Stimulated activated CD8-positive, alpha-beta memory T cell treated with anti-CD3 and anti-CD28 coated beads, Interleukin-15, amount 100 ng/mL, for 24 hours (primary cell): ENCODE results near the gene SFMBT2.

ENCODE experiments used
- DNase-seq: peaks from one replicate; pipeline ENCODE4 v3.0.0-alpha.2; 2020; ENCODE audit warnings: low read depth

Gene SFMBT2

DNA sequence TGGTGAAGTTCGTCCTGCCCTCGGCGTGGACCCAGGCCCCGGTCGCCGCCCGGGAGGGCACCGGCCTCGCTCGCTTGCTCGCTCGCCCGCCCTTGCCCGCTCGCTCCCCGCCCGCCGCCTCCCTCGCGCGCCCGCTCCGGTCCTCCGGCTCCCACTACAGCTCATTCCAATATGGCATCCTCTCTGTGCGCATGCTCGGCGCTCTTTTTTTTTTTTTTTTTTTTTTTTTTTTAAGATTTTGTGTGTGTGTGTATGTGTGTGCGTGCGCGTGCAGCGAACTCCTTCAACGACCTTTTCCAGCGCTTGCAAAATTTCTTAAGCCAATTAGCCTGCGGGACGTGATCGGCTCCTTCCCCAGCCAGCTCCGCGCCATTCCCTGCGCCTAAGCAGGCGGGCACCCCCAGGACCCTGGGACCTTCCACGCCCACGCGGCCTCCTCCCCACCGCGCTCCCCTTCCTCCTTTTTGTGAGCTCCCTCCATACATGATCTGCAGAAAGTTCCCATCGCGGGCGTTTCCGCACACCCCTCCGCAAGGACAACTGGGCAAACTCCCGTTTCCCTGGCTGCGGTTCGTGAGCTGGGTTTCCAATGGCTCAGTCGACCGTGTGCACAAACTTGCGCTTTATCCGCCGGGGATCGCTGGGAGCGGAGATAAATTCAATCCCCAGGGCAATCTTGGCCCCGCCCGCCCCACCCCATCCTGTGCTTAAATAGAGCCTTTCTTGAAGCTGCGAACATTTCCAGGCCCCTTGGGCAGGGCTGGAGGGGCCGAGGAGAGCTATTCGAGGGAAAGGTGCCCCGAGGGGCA, at the start of gene SFMBT2:
Gene SFMBT2 (minus strand): TSS at position 173 of the 809 bp plus-strand sequence. CDS start 29,136 bp downstream, outside the sequence.
- DNase-seq, result peak; percentile 37

DNA sequence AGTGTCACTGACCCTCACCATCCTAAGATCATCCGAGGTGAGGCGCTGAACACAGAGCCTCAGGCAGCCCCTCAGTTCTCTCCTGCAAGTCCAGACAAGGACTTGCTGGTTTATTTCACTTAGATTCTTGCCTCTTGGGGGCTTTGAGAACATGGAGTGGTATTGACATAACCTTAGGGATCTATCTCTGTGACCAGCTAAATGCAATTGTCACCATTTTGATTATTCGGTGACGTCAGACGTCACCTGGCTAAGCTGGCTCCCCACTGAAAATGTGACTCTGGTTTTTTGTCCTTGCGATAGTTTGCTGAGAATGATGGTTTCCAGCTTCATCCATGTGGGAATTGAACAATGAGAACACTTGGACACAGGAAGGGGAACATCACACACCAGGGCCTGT, 49.2 kb upstream of the SFMBT2 start:
- no peak for DNase-seq

GRCh38 chr10:7458556-7458955, 47.7 kb upstream of the SFMBT2 start:
- no peak for DNase-seq

GRCh38 chr10:7457478-7458316, 46.9 kb upstream of the SFMBT2 start:
- no peak for DNase-seq

- DNase-seq, result no peak
Measured at GRCh38 chr10:7449063-7449695, 38.3 kb upstream of the SFMBT2 start.

- DNase-seq, result no peak
Measured at GRCh38 chr10:7445474-7446185, 34.8 kb upstream of the SFMBT2 start.

DNA sequence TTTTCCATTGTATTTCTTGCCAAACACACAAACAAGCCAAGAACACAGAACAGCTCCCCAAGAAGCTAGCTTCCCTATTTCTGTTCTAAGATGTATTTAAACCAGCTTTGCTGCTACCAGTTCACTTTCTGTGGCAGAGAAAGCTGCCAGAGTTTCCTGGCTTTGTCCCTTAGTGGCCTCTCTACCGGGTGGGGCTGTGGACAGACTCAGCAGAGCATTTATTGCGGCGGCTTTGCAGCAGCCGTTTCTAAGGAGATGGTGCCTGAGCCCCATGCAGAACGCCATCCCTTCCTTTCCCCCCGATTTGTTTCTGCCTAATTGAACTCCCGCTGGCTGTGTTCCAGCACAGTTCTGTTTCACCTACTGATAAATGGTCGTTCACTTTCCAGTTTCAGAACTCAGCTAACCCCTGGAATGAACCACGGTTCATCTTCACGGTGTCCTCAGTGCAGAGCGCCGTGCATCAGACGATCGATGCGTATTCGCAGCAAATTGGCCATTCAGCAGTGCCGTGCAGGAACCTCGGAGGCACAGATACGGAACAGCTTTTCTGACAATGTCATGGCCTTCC, 33.8 kb upstream of the SFMBT2 start:
- DNase-seq, result no peak

GRCh38 chr10:7443036-7443435, 32.2 kb upstream of the SFMBT2 start:
- DNase-seq, result no peak

DNA sequence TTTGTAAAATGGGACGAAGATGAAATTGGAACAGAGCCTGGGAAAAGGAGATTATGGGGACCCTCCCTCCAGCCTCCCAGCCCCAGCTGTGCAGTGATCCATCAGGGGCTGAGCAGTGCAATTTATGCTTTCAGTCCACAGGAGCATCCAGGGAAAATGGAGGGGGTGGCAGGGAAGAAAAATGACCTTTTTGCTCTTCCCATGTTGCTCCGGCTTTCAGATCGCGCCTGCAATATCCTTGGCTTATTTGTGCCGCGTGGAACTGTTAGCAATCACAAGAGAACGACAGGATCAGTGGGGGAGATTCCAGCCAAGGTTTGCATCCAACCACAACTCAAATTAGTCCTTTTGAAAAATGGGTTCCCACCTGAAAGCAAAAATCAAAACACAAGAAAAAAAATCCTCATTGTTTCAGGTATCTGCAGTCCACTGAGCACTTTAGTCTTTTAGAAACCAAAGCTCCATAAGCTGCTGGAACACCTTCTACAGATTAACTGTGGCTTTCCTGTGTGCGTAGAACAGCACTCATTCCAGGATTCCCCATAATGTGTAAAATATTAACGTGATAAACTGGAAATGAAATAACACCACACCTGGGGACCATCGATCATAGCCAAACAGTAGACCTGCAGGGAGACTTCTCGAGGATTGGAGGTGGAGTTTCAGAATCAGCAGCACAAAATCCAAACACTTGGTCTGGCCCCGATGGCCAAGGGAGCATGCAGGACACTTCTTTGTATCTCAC, 30.7 kb upstream of the SFMBT2 start:
- DNase-seq, result no peak

DNA sequence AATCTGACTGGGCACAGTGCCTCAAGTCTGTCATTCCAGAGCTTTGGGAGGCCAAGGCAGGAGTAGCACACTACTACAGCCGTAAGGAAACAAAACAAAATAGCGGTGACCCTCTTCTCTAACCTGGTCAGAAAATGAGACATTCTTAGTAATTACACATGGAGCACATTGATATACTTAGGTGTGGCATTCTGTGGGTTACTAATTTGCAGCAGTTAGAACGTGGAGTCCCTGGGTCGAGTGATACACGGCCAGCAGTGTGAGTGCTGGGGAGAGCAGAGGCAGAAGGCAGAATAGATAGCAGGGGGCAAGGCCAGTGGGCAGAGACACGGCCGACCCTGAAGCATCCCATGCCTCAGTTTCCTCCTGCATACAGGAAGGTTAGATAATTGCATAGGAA, 28.9 kb upstream of the SFMBT2 start:
- no peak for DNase-seq

DNA sequence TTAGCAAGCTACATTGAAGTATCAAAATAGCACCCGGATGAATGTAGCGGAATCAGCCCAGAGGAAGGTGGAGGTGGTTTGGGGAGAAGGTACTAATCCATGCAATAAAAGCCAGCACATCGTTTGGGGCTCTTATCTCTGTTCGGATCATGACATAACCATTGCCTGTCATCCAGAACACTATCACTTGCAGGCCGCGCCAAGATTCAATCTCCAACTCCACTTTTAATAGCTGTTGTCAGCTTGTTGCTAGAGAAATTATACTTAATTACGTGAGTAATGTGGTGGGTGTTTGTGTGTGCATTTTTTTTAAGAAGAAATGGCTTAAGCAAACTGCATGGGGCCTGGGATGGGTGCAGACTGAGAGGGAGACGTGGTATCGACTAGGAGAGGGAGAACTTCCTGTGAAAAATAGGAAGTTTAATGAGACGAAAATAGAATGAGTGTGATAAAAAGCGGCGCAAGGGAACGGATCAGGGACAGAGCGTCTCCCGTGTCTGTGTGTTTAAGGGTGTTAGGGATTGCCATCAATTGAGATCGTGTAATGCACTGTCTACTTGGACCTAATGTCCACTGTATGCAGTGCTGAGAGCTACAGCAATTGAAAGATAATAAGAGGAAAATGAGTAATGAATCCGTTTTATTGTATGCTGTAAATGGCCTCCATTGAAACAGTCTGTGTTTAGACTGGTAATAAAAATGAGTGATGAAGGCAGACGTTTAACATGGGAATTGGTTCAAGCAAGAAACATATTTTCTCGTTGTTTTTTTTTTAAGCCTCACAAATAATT, 27.6 kb upstream of the SFMBT2 start:
- DNase-seq, result no peak

GRCh38 chr10:7436490-7437100, 25.8 kb upstream of the SFMBT2 start:
- no peak for DNase-seq

DNA sequence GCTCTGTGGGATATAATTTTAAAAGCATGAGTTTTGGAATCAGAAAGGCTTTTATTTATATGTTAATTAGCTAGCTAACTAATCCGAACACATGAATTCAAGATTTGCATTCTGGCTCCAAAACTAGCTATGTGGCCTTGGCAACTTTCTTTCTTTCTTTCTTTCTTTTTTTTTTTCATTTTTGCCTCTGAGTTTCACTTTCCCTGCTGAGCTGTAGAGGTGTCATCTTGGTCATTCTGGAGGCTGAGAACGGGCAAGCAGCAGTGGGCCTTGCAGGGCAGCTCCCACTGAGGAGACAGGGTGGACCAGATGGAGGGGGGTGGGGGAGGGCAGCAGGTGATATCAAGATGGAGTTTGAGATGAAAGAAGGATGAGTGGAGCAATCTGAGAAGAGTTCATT, 24.8 kb upstream of the SFMBT2 start:
- no peak for DNase-seq

GRCh38 chr10:7434378-7434777, 23.5 kb upstream of the SFMBT2 start:
- no peak for DNase-seq

DNA sequence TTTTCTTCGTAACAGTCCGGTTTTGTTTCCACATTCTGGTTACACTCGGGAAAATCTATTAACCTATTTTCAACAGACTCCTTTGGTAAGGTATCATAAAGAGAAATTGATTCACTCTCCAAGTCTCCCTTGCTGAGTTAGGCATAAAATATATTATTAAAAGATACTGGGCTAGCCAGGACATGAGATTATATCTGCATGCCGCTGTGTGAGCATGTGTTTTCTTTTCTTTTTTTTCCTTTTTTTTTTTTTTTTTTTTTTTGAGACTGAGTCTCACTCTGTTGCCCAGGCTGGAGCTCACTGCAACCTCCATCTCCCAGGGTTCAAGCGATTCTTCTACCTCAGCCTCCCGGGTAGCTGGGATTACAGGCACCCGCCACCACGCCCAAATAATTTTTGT, 23.0 kb upstream of the SFMBT2 start:
- DNase-seq, result no peak

GRCh38 chr10:7432884-7433726, 22.3 kb upstream of the SFMBT2 start:
- DNase-seq, result no peak

DNA sequence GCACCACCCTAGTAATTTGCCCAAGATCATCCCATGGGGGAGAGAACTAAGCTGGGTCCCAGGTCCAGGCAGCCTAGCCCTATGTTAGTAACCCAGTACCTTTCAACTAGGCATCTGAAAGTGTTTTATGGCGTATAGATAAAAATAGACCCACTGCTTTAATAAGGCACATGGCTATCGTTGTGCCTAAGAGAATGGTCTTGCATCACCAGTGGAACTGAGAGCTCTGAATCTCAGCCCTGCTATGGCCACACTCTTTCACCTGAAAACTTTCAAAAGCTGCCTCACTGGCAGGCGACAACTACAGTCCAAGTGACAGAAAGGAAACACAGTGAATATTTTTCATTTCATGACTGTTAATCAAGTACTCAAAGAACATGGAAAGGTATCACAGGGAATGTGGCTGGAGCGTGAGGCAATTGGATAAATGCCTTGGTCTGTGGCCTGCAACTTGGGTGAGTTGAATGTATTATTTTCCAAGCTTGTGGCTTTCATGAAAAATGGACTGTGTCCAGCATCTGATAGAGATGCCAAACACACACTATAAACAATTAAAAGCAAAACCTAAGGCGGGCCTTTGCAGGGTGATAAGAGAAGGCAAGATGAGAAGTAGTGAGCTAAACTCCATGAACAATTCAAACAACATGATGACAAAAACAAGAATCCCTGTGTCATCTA, 18.0 kb upstream of the SFMBT2 start:
- no peak for DNase-seq

DNA sequence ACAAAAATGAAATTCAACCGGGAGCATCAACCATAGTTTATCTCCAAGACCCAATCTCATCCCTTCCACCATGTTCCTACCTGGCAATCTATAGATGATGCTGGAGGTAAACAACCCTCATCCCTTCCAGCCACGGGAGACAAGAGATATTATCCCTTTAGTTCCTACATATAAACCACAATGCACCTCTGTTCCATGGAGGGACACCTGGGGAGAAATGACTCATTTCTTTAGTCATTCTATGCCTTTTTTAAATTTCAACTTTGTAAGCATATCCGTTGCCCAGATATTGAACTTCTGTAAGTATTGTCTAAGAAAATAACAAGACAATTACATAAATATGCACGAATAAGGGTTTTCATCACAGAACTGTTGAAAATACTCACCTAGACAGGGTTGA, 15.5 kb upstream of the SFMBT2 start:
- no peak for DNase-seq
